ENCODE results near the gene MLLT10.

GRCh38 chr10:21758239-21758638 is 224.2 kb downstream of the MLLT10 start:
- TF ChIP-seq CTCF (IDR thresholded peaks at IDR 0.05; ENCODE audit: extremely low read depth in 1 of 2, insufficient read depth in 1 of 2, low read depth in 1 of 2, low read length in 2 of 2) = no peak
- TF ChIP-seq EZH2 (IDR thresholded peaks at IDR 0.05; ENCODE audit: borderline replicate concordance, low read depth, low read length, severe bottlenecking) = no peak
- no peak for TF ChIP-seq FOS (IDR thresholded peaks at IDR 0.05; ENCODE audit: borderline replicate concordance, insufficient read depth, low read length)
- TF ChIP-seq MAX (IDR thresholded peaks at IDR 0.05; ENCODE audit: insufficient read depth, insufficient read length) = no peak
- TF ChIP-seq POLR2AphosphoS5 (IDR thresholded peaks at IDR 0.05; ENCODE audit: insufficient read depth, low read depth, low read length) = no peak
- no peak for TF ChIP-seq POLR2A (IDR thresholded peaks at IDR 0.05; ENCODE audit: low read depth, low read length)
- TF ChIP-seq MYC (IDR thresholded peaks at IDR 0.05; ENCODE audit: low read depth, low read length) = no peak
- TF ChIP-seq JUN (IDR thresholded peaks at IDR 0.05; ENCODE audit: borderline replicate concordance, insufficient read depth, insufficient read length, low read depth) = no peak

All from endothelial cell of umbilical vein (primary cell).